NAMALWA (cell line): ENCODE measurements around the gene SH3GLB2.
"Not testable (repeated sequence)": the region's sequence is repeated elsewhere in the genome, so short reads cannot be mapped to it uniquely, and the experiment has no call there.

Experiments used
- DNase-seq: peaks from one replicate; pipeline ENCODE4 v3.0.0-alpha.2; 2015; ENCODE audit warnings: low spot score

Gene SH3GLB2

GRCh38 chr9:129014608-129015007, 13.5 kb downstream of the SH3GLB2 start:
- DNase-seq: no peak

- DNase-seq: no peak
Measured at GRCh38 chr9:129014124-129014523, 14.0 kb downstream of the SH3GLB2 start.

- DNase-seq: no peak
Measured at GRCh38 chr9:129013674-129014073, 14.5 kb downstream of the SH3GLB2 start.

GRCh38 chr9:129012893-129013448, 15.2 kb downstream of the SH3GLB2 start:
- no peak for DNase-seq

GRCh38 chr9:129012343-129012742, 15.8 kb downstream of the SH3GLB2 start:
- no peak for DNase-seq

- DNase-seq: no peak
Measured at GRCh38 chr9:129011761-129012181, 16.4 kb downstream of the SH3GLB2 start.

GRCh38 chr9:129011170-129011569, 17.0 kb downstream of the SH3GLB2 start:
- DNase-seq: no peak

- DNase-seq: no peak
Measured at GRCh38 chr9:129010267-129010975, 17.7 kb downstream of the SH3GLB2 start.

- no peak for DNase-seq
Measured at GRCh38 chr9:129009584-129010141, 18.5 kb downstream of the SH3GLB2 start.

- no peak for DNase-seq
Measured at GRCh38 chr9:129008986-129009583, 19.0 kb downstream of the SH3GLB2 start.

- no peak for DNase-seq
Measured at GRCh38 chr9:129008469-129008965, 19.6 kb downstream of the SH3GLB2 start.

- DNase-seq: peak; percentile 47
Measured at GRCh38 chr9:129007766-129008468, 20.2 kb downstream of the SH3GLB2 start.

GRCh38 chr9:129007035-129007765, 20.9 kb downstream of the SH3GLB2 start:
- no peak for DNase-seq

- peak; percentile 86 for DNase-seq
Measured at GRCh38 chr9:129006328-129007034, 21.6 kb downstream of the SH3GLB2 start.

GRCh38 chr9:129005336-129005997, 22.7 kb downstream of the SH3GLB2 start:
- no peak for DNase-seq

GRCh38 chr9:129004173-129004572, 24.0 kb downstream of the SH3GLB2 start:
- not testable (repeated sequence) for DNase-seq

GRCh38 chr9:129002992-129003391, 25.1 kb downstream of the SH3GLB2 start:
- DNase-seq: no peak

- DNase-seq: no peak
Measured at GRCh38 chr9:129001504-129002325, 26.4 kb downstream of the SH3GLB2 start.

GRCh38 chr9:128999581-129000206, 28.4 kb downstream of the SH3GLB2 start:
- DNase-seq: no peak
